Daoy (cell line): Measurements from ENCODE around the gene CCR2. TPM values are rescaled to one million over a fixed set of nuclear protein-coding genes. Genes with fewer than 3 reads are reported as not detected.
"Not testable (repeated sequence)": the region's sequence is repeated elsewhere in the genome, so short reads cannot be mapped to it uniquely, and the experiment has no call there.

Experiments used
- DNase-seq: peaks from one replicate; pipeline ENCODE4 v3.0.0-alpha.2; 2015; ENCODE audit warnings: low read depth
- total RNA-seq: library from RNA; depleted of rRNA; stranded (reverse); fragments of >200 nt; shearing (Covaris generic); gene quantifications from 2 replicates; pipeline ENCODE4 v1.2.3, GENCODE V29; 2014

CCR2 gene
- total RNA-seq, 1 experiment from 2014 or later: not detected

GRCh38 chr3:46378426-46378942, 24.6 kb downstream of the CCR2 start:
- DNase-seq: peak; percentile 57

GRCh38 chr3:46380471-46381221, 26.7 kb downstream of the CCR2 start:
- DNase-seq: no peak

GRCh38 chr3:46381625-46382024, 27.7 kb downstream of the CCR2 start:
- DNase-seq: no peak

DNA sequence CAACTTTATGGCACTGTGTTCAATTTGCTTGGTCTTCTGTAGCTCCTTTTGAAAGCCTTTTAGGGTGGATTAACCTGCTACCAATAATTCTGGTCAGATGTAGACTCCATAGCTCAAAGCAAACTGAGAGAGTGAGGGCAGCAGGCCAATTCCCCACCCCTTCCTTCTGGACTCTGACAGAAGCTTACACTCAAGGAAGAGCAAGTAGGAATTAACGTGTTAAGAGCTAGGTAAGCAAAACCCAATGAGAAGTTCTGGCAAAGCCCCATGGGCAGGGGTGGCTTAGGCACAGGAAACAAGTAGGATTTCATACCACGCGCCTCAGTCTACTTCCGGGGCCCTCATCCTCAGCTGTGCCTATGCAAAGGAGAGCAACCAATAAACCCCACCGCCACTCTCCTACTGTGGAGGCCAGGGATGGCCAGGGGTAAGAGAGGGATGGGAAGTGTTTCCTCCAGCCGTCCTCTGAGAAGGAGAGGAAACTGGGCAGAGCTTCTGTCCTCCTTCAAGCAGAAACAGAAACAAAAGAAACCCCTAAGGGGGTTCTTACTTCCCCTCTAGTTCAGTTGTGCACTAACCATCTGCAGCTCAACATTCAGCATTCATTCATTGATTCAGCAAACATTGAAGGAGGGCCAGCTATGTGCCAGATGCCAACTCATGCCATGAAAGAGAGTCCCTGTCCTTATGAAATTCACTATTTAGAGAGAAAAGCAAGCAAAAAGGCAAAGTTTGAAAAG, 29.5 kb downstream of the CCR2 start:
- no peak for DNase-seq

GRCh38 chr3:46383951-46384330, 30.0 kb downstream of the CCR2 start:
- no peak for DNase-seq

- DNase-seq: peak; percentile 38
These were observed 32.3 kb downstream of the CCR2 start for GRCh38 chr3:46386205-46386604.

DNA sequence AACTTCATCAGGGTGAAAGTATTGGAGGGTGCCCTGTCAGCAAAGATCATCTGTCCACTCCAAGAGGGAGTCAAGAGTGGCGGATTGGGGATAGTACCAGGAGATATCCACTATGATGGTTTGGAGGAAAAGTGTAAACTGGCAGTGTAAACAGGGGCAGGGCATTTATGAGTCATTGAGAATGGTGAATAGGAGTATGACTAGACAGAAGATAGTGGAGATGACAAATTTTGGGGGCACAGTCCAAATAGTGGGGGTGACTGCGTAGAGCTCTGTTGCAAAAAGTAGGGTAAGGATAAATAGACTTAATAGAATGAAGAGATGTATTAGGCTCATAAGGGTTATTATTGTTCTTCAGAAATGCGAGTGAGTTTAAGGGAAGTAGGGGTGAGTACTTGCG, 34.9 kb downstream of the CCR2 start:
- DNase-seq: not testable (repeated sequence)

DNA sequence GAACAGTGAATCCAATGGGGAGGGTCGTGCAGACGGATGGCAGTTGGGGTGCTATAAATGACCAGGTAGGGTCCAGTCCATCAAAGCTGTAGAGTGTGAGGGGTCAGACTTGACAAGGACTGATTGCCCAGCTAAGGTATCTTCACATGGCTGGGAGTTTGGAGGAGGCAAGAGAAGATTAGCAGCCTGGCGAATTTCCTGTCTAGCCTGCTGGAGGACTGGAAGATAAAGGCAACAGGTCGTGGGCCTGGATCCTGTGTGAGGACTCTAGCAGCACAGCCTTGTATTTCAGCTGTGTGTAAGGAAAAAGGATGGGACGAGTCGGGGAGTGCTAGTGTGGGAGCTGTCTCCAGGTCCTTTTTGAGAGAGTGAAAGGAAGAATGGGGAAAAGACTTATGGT, 35.4 kb downstream of the CCR2 start:
- no peak for DNase-seq

GRCh38 chr3:46391526-46391925, 37.6 kb downstream of the CCR2 start:
- DNase-seq: not testable (repeated sequence)

DNA sequence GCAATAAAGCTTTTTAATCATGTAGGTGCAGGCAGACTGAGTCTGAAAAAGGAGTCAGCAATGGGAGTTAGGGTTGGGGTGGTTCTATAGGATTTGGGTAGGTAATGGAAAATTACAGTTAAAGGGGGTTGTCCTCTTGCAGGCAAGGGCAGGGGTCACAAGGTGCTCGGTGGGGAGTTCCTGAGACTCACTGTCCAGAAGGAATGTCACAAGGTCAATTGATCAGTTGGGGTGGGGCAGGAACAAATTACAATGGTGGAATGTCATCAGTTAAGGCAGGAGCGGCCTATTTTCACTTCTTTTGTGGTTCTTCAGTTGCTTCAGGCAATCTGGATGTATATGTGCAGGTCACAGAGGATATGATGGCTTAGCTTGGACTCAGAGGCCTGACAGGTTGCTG, 39.1 kb downstream of the CCR2 start:
- DNase-seq: no peak

DNA sequence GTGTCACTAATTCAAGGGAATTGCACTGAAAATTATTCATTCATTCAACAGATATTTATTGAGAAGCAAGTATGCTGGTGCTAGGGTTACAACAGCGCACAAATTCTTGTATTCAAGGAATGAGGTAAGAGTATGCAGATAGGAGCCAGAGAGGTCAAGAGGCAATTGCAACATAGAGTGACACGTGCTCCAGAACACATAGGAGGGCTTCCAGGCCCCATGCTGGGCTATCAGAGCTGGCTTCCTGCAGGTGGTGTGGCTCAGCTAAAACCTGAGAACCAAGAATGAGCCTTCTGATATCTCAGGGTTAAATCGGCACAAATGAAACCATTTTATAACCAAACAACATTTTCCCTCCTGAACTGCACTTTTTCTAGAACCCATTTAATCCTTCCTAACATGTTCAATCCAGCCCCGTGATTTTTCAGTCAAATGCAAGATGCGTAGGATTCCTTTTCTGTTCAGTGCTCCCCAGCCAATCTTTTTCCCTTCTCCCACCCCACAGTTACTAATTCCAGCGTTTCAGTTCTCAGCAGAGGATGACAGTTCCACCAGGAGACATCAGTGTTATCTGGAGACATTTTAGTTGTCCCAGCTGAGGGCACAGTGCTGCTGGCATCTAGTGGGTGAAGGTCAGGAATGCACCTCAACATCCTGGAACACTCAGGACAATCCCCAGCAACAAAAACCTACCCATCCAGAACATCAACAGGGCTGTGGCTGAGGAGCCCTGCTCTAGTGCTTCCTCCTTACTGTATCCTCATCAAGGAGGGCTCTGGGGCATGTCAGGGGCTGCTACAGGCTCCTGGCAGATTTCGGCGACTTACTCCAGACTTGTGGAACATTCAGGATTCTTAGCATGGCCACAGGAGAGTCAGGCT, 39.9 kb downstream of the CCR2 start:
- DNase-seq: no peak

GRCh38 chr3:46395210-46395661, 41.3 kb downstream of the CCR2 start:
- DNase-seq: no peak

DNA sequence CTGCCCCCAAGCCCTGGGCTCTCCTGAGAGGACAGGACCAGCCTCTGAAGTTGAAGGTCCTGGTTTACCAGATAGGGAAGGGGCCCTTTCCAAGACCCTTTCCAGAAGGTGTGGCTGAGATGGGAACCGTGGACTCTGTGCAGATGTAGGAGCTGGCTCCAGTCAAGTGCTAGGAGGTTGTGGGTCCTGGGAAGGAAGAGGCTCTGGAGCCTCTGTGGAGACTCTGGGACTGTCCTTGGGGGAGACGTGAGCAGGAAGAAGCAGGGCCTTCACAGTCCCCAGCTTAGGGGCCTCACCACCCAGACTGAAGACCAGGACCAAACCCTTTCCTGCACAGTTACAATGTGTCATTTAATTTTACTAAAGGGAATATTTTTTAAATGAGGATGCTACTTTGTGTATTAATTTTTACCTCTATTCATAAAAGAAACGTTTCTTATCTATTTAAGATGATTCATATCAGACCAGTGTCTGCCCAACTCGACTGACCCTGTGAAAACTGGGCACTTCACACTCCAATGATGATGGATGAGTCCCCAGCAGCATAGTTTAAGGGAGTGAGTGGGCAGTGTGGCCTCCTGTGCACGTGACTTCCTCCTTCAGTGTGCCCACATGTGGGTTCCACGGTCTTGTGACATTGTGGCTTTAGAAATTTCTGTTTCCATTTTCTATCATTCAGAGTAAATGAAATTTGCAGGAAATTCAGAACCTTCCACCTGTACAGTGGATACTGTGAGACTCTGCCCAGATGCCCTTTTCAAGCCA, 42.0 kb downstream of the CCR2 start:
- no peak for DNase-seq

- DNase-seq: no peak
These were observed 43.2 kb downstream of the CCR2 start for GRCh38 chr3:46397111-46397510.

- no peak for DNase-seq
These were observed 44.5 kb downstream of the CCR2 start for GRCh38 chr3:46398186-46398955.

- DNase-seq: no peak
These were observed 45.2 kb downstream of the CCR2 start for GRCh38 chr3:46399098-46399497.

- DNase-seq: no peak
These were observed 45.6 kb downstream of the CCR2 start for GRCh38 chr3:46399557-46399956.

- peak; percentile 69 for DNase-seq
These were observed 46.3 kb downstream of the CCR2 start for GRCh38 chr3:46400000-46400734.

DNA sequence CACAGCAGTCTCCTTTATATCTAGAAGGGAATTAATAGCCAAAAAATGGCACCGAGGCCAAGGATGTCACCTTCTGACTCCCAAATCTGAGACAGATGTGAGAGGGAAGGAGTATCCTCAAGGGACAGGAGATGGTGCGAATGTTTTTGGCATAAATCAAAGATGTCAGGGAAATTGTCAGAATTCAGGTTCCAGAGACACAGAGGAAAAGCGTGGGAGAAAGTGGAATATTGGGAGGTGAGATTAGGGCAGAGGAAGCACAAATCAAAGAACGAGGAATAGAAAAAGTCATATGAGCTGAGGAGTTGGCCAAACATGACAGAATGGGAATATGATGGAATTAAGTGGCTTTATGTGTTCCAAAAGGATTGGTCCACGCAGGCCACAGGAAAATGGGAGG, 46.9 kb downstream of the CCR2 start:
- no peak for DNase-seq

DNA sequence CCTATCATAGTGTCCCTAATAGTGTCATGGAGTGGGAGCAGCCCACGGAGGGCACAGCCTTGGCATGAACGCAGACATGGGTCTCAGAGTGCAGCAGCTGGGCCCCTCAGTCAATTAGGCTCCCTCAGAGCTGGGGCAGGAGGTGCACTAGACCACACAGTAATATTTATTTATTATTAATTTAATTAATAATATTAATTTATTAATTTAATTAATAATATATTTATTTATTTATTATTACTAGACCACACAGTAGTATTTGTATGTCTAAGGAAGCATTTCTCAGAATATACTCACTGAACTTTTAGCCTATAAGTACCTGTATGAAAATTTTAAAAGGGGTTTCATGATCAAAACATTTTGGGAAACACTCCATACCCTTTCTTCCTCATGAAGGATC, 47.7 kb downstream of the CCR2 start:
- no peak for DNase-seq
